Esophagus squamous epithelium (tissue), 4 donors: Measurements from ENCODE around the gene PRPS2.

ENCODE experiments used
- CTCF ChIP-seq, 6 experiments: fragments of 450-650 bp in 4 of 6; fragments of 200-600 bp in 2 of 6; sonication (generic) in 2 of 6; IDR thresholded peaks; one replicate each; pipeline ENCODE4 v1.5.1; 2016 to 2019; ENCODE audit warnings: antibody characterized with exemption in 6 of 6, mild to moderate bottlenecking in 4 of 6, moderate library complexity in 4 of 6
- POLR2A ChIP-seq, 4 donors: fragments of 450-650 bp; IDR thresholded peaks; one replicate each; pipeline ENCODE4 v1.6.1; 2017; ENCODE audit warnings: antibody characterized with exemption in 4 of 4, mild to moderate bottlenecking in 4 of 4, moderate library complexity in 3 of 4

GRCh38 chrX:12817528-12817927 lies 26.3 kb downstream of the PRPS2 start:
- TF ChIP-seq CTCF (IDR thresholded peaks at IDR 0.05), result no peak
- no peak for TF ChIP-seq POLR2A (IDR thresholded peaks at IDR 0.05)
